ENCODE measurements around the gene DPCD. TPM values are rescaled to one million over a fixed set of nuclear protein-coding genes. Genes with fewer than 3 reads are reported as not detected.

DPCD gene
- total and polyA plus RNA-seq, 2 donors (not counting 3 experiments of a cell fraction or from before 2014, with no cell fraction given) = 25.3 to 39.3 TPM

GRCh38 chr10:101576211-101576863, 11.8 kb upstream of the DPCD start:
- no peak overlapping the region for H3K9ac ChIP-seq (replicated peaks; ENCODE audit: extremely low read depth, insufficient read depth, low read length)
- no peaks in the 10 kb centered on the region for H3K9me1 ChIP-seq (replicated peaks; ENCODE audit: control insufficient read depth, extremely low read depth, insufficient read depth, low read length)
- no TSS peak for BruUV-seq (replicated peaks)
- no peaks in the 10 kb centered on the region for H3K9me3 ChIP-seq (replicated peaks; ENCODE audit: control insufficient read depth, insufficient read depth, low read length)
- TF ChIP-seq CTCF (IDR thresholded peaks at IDR 0.05; ENCODE audit: extremely low read depth in 1 of 2, insufficient read depth in 1 of 2, low read depth in 1 of 2, low read length in 2 of 2) (no peak), JUN (IDR thresholded peaks at IDR 0.05; ENCODE audit: borderline replicate concordance, insufficient read depth, insufficient read length, low read depth) (no peak), MYC (IDR thresholded peaks at IDR 0.05; ENCODE audit: low read depth, low read length) (no peak), GATA2 (IDR thresholded peaks at IDR 0.05; ENCODE audit: insufficient read depth, insufficient read length, low read depth, low read length) (no peak), EZH2 (IDR thresholded peaks at IDR 0.05; ENCODE audit: borderline replicate concordance, low read depth, low read length, severe bottlenecking) (no peak), POLR2A (IDR thresholded peaks at IDR 0.05; ENCODE audit: low read depth, low read length) (no peak)
- TF ChIP-seq, protein P1, sequence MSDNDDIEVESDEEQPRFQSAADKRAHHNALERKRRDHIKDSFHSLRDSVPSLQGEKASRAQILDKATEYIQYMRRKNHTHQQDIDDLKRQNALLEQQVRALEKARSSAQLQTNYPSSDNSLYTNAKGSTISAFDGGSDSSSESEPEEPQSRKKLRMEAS (IDR thresholded peaks at IDR 0.05; ENCODE audit: insufficient read depth, insufficient read length) = no peak
- H3K79me2 ChIP-seq (ENCODE audit: control insufficient read depth, insufficient read depth, low read length) = no peaks in the 10 kb centered on the region
- ChIA-PET POLR2A (interaction anchor here (0.7 kb wide), 1 partner anchor 1020 kb away, joined by 6 read pairs; no protein-coding TSS in a partner anchor), CTCF (interaction anchor here (0.9 to 1.4 kb wide), 5 partner anchors 10 to 362 kb away, joined by 3 to 6 read pairs (median 3); no protein-coding TSS in a partner anchor)
- H2AFZ ChIP-seq (ENCODE audit: low read depth, low read length) = no peak overlapping the region
- FAIRE-seq (no peak), DNase-seq (ENCODE audit: low read depth, low spot score) (no peak)
- H3K4me1 ChIP-seq (ENCODE audit: control insufficient read depth, extremely low read depth, insufficient read depth, low read length) = no peaks in the 10 kb centered on the region
- no peaks in the 10 kb centered on the region for H4K20me1 ChIP-seq (replicated peaks; ENCODE audit: control insufficient read depth, extremely low read depth, insufficient read depth, low read length)
- H3K4me2 ChIP-seq (ENCODE audit: insufficient read depth, low read length) = no peak overlapping the region
- H3K4me3 ChIP-seq (replicated peaks in 1 of 3; ENCODE audit: insufficient read depth in 1 of 3, low read depth in 1 of 3, low read length in 3 of 3) = no peak overlapping the region
- intact Hi-C loops (cut with micrococcal nuclease) (no loop called here), dilution Hi-C loops (cut with MboI; ENCODE audit: extremely low pct_ligation_motif_present, low sequenced_read_pairs) (no loop called here)
- peaks cover 0 to 4% of the 10 kb centered on the region in 2 experiments for H3K36me3 ChIP-seq (ENCODE audit: control insufficient read depth in 2 of 2, extremely low read depth in 1 of 2, insufficient read depth in 2 of 2, low read length in 2 of 2)
- H3K27ac ChIP-seq (ENCODE audit: insufficient read depth, low read depth, low read length) = no peak overlapping the region
- H3K27me3 ChIP-seq (ENCODE audit: control insufficient read depth in 2 of 2, insufficient read depth in 2 of 2, low read length in 2 of 2) = no peaks in the 10 kb centered on the region

Data from endothelial cell of umbilical vein (primary cell).